Measurements from ENCODE around the gene USP16.

DNA sequence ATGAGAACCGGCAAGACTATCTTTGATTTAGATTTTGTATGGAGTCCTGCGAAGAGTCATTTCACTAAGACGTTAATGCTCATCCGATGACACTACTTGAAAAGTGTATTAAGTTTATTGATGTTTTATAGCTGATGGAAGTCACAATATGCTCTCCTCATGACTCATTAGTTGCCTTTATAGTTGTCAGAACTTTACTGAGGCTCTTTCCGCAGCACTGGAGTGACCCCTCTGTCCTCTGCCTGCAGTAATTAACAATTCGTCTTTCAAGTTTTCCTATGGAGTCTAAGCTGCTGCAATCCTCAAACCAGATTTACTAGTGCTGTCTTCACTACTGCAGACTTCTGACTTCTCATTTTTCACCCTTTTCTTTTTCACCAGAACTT, 853 bp downstream of the USP16 start:
- TF ChIP-seq GATA2 (IDR thresholded peaks at IDR 0.05; ENCODE audit: low read depth, low read length) = no peak
- TF ChIP-seq GATA3 (IDR thresholded peaks at IDR 0.05; ENCODE audit: low read depth, low read length) = no peak

Measured in SH-SY5Y (cell line).